ENCODE results near the gene CFL2. TPM values are rescaled to one million over a fixed set of nuclear protein-coding genes. Genes with fewer than 3 reads are reported as not detected.

The CFL2 gene
- total RNA-seq, 1 donor from 2014 or later = 110 TPM

DNA sequence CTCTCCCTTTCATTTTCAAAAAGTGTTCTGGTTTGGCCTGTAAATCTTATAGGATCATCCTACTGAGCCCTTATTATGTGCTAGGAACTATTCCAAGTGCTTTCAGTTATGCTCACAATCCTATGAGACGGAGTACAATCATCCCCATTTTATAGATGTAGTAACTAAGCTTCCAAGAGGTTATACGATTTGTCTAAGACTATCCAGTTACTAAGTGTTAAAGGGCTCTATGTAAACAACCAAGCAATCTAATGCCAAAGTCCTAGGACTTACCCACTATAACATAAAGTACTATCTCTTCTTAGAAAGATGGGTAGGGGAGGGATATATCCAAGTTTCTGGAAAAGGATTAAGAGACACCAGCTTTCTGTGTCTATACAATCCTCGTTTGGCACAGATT lies 6.7 kb downstream of the CFL2 start:
- Mint-ChIP-seq H3K4me3 (ENCODE audit: unreplicated experiment) (no peak overlapping the region), H3K9me3 (ENCODE audit: unreplicated experiment) (no peaks in the 10 kb centered on the region), H3K27me3 (ENCODE audit: low read depth, unreplicated experiment) (no peaks in the 10 kb centered on the region), H3K27ac (ENCODE audit: unreplicated experiment) (no peak overlapping the region), H3K4me1 (ENCODE audit: low read depth, unreplicated experiment) (peaks cover 18% of the 10 kb centered on the region), H3K36me3 (ENCODE audit: low read depth, unreplicated experiment) (no peaks in the 10 kb centered on the region)
- no peak overlapping the region for H3K27ac ChIP-seq (ENCODE audit: low read depth, low read length)
- H3K27me3 ChIP-seq (ENCODE audit: insufficient read depth, low read length) = no peaks in the 10 kb centered on the region
- no peak overlapping the region for H3K9ac ChIP-seq (ENCODE audit: low read length)
- FAIRE-seq = no peak
- peaks cover 21% of the 10 kb centered on the region for H3K36me3 ChIP-seq (ENCODE audit: insufficient read depth, low read length)
- no peak overlapping the region for H3K4me2 ChIP-seq (ENCODE audit: low read length)
- no peaks in the 10 kb centered on the region for H3K9me3 ChIP-seq (ENCODE audit: insufficient read depth, low read depth, low read length)
- no peak for DNase-seq (ENCODE audit: low read depth)
- no peak overlapping the region for H2AFZ ChIP-seq (ENCODE audit: low read depth, low read length)
- peaks cover 28% of the 10 kb centered on the region for H3K4me1 ChIP-seq (ENCODE audit: insufficient read depth, low read length)
- H3K4me3 ChIP-seq (ENCODE audit: insufficient read depth, low read depth, low read length) = no peak overlapping the region
- H3K79me2 ChIP-seq (ENCODE audit: insufficient read depth, low read length) = peaks cover 27% of the 10 kb centered on the region
- no peaks in the 10 kb centered on the region for H4K20me1 ChIP-seq (ENCODE audit: insufficient read depth, low read length)
- TF ChIP-seq CTCF (IDR thresholded peaks at IDR 0.05; ENCODE audit: insufficient read depth, low read depth, low read length) (no peak), EZH2 (IDR thresholded peaks at IDR 0.05; ENCODE audit: insufficient read depth, low read length) (no peak)

GRCh38 chr14:34701808-34702207 lies 12.6 kb downstream of the CFL2 start:
- Mint-ChIP-seq H3K4me3 (ENCODE audit: unreplicated experiment) (no peak overlapping the region), H3K4me1 (ENCODE audit: low read depth, unreplicated experiment) (peaks cover 15% of the 10 kb centered on the region), H3K27ac (ENCODE audit: unreplicated experiment) (no peak overlapping the region), H3K27me3 (ENCODE audit: low read depth, unreplicated experiment) (no peaks in the 10 kb centered on the region), H3K9me3 (ENCODE audit: unreplicated experiment) (no peaks in the 10 kb centered on the region), H3K36me3 (ENCODE audit: low read depth, unreplicated experiment) (no peaks in the 10 kb centered on the region)
- TF ChIP-seq EZH2 (IDR thresholded peaks at IDR 0.05; ENCODE audit: insufficient read depth, low read length) (no peak), CTCF (IDR thresholded peaks at IDR 0.05; ENCODE audit: insufficient read depth, low read depth, low read length) (no peak)
- H3K4me3 ChIP-seq (ENCODE audit: insufficient read depth, low read depth, low read length) = no peak overlapping the region
- no peak overlapping the region for H2AFZ ChIP-seq (ENCODE audit: low read depth, low read length)
- H3K9ac ChIP-seq (ENCODE audit: low read length) = no peak overlapping the region
- no peaks in the 10 kb centered on the region for H3K79me2 ChIP-seq (ENCODE audit: insufficient read depth, low read length)
- H3K27ac ChIP-seq (ENCODE audit: low read depth, low read length) = no peak overlapping the region
- H4K20me1 ChIP-seq (ENCODE audit: insufficient read depth, low read length) = no peaks in the 10 kb centered on the region
- FAIRE-seq (no peak), DNase-seq (ENCODE audit: low read depth) (no peak)
- H3K9me3 ChIP-seq (ENCODE audit: insufficient read depth, low read depth, low read length) = no peaks in the 10 kb centered on the region
- no peaks in the 10 kb centered on the region for H3K36me3 ChIP-seq (ENCODE audit: insufficient read depth, low read length)
- H3K4me2 ChIP-seq (ENCODE audit: low read length) = no peak overlapping the region
- H3K4me1 ChIP-seq (ENCODE audit: insufficient read depth, low read length) = peaks cover 19% of the 10 kb centered on the region
- H3K27me3 ChIP-seq (ENCODE audit: insufficient read depth, low read length) = no peaks in the 10 kb centered on the region

GRCh38 chr14:34700622-34701130 lies 13.7 kb downstream of the CFL2 start:
- FAIRE-seq = no peak
- Histone ChIP-seq H3K79me2 (ENCODE audit: insufficient read depth, low read length) (no peaks in the 10 kb centered on the region), H3K4me2 (ENCODE audit: low read length) (peak overlapping the region; percentile 79), H3K9ac (ENCODE audit: low read length) (peak overlapping the region; percentile 74), H3K27ac (ENCODE audit: low read depth, low read length) (peak overlapping the region; percentile 93), H3K36me3 (ENCODE audit: insufficient read depth, low read length) (no peaks in the 10 kb centered on the region), H3K27me3 (ENCODE audit: insufficient read depth, low read length) (no peaks in the 10 kb centered on the region), H3K4me3 (ENCODE audit: insufficient read depth, low read depth, low read length) (no peak overlapping the region), H3K9me3 (ENCODE audit: insufficient read depth, low read depth, low read length) (no peaks in the 10 kb centered on the region), H4K20me1 (ENCODE audit: insufficient read depth, low read length) (no peaks in the 10 kb centered on the region), H2AFZ (ENCODE audit: low read depth, low read length) (no peak overlapping the region), H3K4me1 (ENCODE audit: insufficient read depth, low read length) (peaks cover 19% of the 10 kb centered on the region)
- peak overlapping the region; percentile 29 for H3K4me3 Mint-ChIP-seq (ENCODE audit: unreplicated experiment)
- H3K9me3 Mint-ChIP-seq (ENCODE audit: unreplicated experiment) = no peaks in the 10 kb centered on the region
- H3K36me3 Mint-ChIP-seq (ENCODE audit: low read depth, unreplicated experiment) = no peaks in the 10 kb centered on the region
- H3K27me3 Mint-ChIP-seq (ENCODE audit: low read depth, unreplicated experiment) = no peaks in the 10 kb centered on the region
- peaks cover 15% of the 10 kb centered on the region for H3K4me1 Mint-ChIP-seq (ENCODE audit: low read depth, unreplicated experiment)
- no peak for TF ChIP-seq EZH2 (IDR thresholded peaks at IDR 0.05; ENCODE audit: insufficient read depth, low read length)
- no peak for DNase-seq (ENCODE audit: low read depth)
- H3K27ac Mint-ChIP-seq (ENCODE audit: unreplicated experiment) = peak overlapping the region; percentile 82

All from astrocyte (in vitro differentiated cells and primary cell).